Posterior cingulate gyrus (tissue), 11 donors: ENCODE measurements around the gene IQGAP3.
A peak's percentile ranks its signal among the peaks of the same experiment; 100 is the strongest.
"Not testable (repeated sequence)": the region's sequence is repeated elsewhere in the genome, so short reads cannot be mapped to it uniquely, and the experiment has no call there.

Experiments
- DNase-seq, 10 donors: peaks; one replicate each; pipeline versions ENCODE4 v3.0.0 to v3.0.0-alpha.2; 2020 to 2021; ENCODE audit warnings: mixed read lengths in 3 of 10
- intact Hi-C: fragments of 100-400 bp; cut with DNase I; formaldehyde crosslinking; loops from one replicate; pipeline ENCODE4 v1.15.1; 2023

The IQGAP3 gene

GRCh38 chr1:156598125-156598524 is 25.8 kb upstream of the IQGAP3 start:
- intact Hi-C loops = no loop called here
- no peak for DNase-seq

- intact Hi-C loops = no loop called here
- DNase-seq = no peak
Measured at GRCh38 chr1:156596426-156596825, 24.1 kb upstream of the IQGAP3 start.

GRCh38 chr1:156595016-156595415 is 22.7 kb upstream of the IQGAP3 start:
- DNase-seq = no peak
- intact Hi-C loops = no loop called here

- intact Hi-C loops = loop anchor here (5.0 kb wide), 2 partner anchors 87 to 137 kb away; no protein-coding TSS in a partner anchor
- DNase-seq = no peak
Measured at GRCh38 chr1:156594190-156594589, 21.8 kb upstream of the IQGAP3 start.

GRCh38 chr1:156593661-156593989 is 21.3 kb upstream of the IQGAP3 start:
- intact Hi-C loops = loop anchor here (5.0 kb wide), 2 partner anchors 86 to 136 kb away; no protein-coding TSS in a partner anchor
- DNase-seq = no peak

- DNase-seq = no peak
- intact Hi-C loops = loop anchor here (5.0 kb wide), 2 partner anchors 86 to 136 kb away; no protein-coding TSS in a partner anchor
Measured at GRCh38 chr1:156592910-156593660, 20.7 kb upstream of the IQGAP3 start.

GRCh38 chr1:156592158-156592909 is 20.0 kb upstream of the IQGAP3 start:
- DNase-seq = no peak
- intact Hi-C loops = loop anchor here (5.0 kb wide), 2 partner anchors 85 to 135 kb away; no protein-coding TSS in a partner anchor

GRCh38 chr1:156591432-156592157 is 19.2 kb upstream of the IQGAP3 start, which contains the start of gene NAXE:
TSS of gene NAXE (plus strand) at chr1:156591776. CDS start at chr1:156591805, 29 bp downstream.
- intact Hi-C loops = loop anchor here (5.0 kb wide), 2 partner anchors 84 to 134 kb away; no protein-coding TSS in a partner anchor
- peak; percentile 66 to 97 (median 78) for DNase-seq

- no peak for DNase-seq
- intact Hi-C loops = loop anchor here (5.0 kb wide), 2 partner anchors 84 to 134 kb away; no protein-coding TSS in a partner anchor
Measured at GRCh38 chr1:156591181-156591431, 18.7 kb upstream of the IQGAP3 start.

- intact Hi-C loops = loop anchor here (5.0 kb wide), 2 partner anchors 83 to 133 kb away; no protein-coding TSS in a partner anchor
- no peak for DNase-seq
Measured at GRCh38 chr1:156590326-156591180, 18.2 kb upstream of the IQGAP3 start.

GRCh38 chr1:156589546-156589945 is 17.2 kb upstream of the IQGAP3 start:
- DNase-seq = no peak
- intact Hi-C loops = no loop called here

- DNase-seq, intact Hi-C loops: not testable (repeated sequence)
Measured at GRCh38 chr1:156587927-156588326, 15.6 kb upstream of the IQGAP3 start.

GRCh38 chr1:156586892-156587477 is 14.6 kb upstream of the IQGAP3 start:
- no peak for DNase-seq
- intact Hi-C loops = no loop called here

GRCh38 chr1:156586323-156586722 is 14.0 kb upstream of the IQGAP3 start:
- DNase-seq = no peak
- intact Hi-C loops = no loop called here

- DNase-seq = peak in 1 of 10 donors; percentile 54
- intact Hi-C loops = loop anchor here (2.0 kb wide), 2 partner anchors 22 to 72 kb away; no protein-coding TSS in a partner anchor
Measured at GRCh38 chr1:156584813-156585212, 12.4 kb upstream of the IQGAP3 start.

GRCh38 chr1:156583821-156584622 is 11.7 kb upstream of the IQGAP3 start:
- peak in 6 of 10 donors; percentile 50 to 76 (median 70) for DNase-seq
- intact Hi-C loops = loop anchor here (2.0 kb wide), 2 partner anchors 23 to 73 kb away; no protein-coding TSS in a partner anchor

GRCh38 chr1:156582388-156583017 is 10.1 kb upstream of the IQGAP3 start:
- intact Hi-C loops = no loop called here

More at GRCh38 chr1:156582388-156583017, 10.1 kb upstream of the IQGAP3 start:
- DNase-seq = peak in 1 of 10 donors; percentile 32
